Upper lobe of left lung (tissue), 6 donors: ENCODE measurements around the gene PRKCZ. TPM values are rescaled to one million over a fixed set of nuclear protein-coding genes. Genes with fewer than 3 reads are reported as not detected.

Experiments
- ATAC-seq, 2 donors: fragments of 200-7000 bp; cut with Tn5 transposase; one replicate each; pipeline ENCODE4 v1.9.1; 2022; ENCODE audit warnings: mild to moderate bottlenecking in 2 of 2, moderate library complexity in 2 of 2; ENCODE audit not compliant: low FRiP score in 2 of 2
- DNase-seq, 2 donors: peaks; one replicate each; pipeline ENCODE4 v3.0.0-alpha.2; 2019 to 2020
- H3K27ac ChIP-seq, 4 donors: fragments of 200-600 bp; sonication (generic); one replicate each; pipeline ENCODE4 v1.5.1; 2016 to 2019
- H3K27me3 ChIP-seq, 4 donors: fragments of 200-600 bp; sonication (generic); one replicate each; pipeline ENCODE4 v1.5.1; 2017 to 2019
- H3K36me3 ChIP-seq, 4 donors: fragments of 200-600 bp; sonication (generic); one replicate each; pipeline ENCODE4 v1.5.1; 2016 to 2019
- H3K4me1 ChIP-seq, 4 donors: fragments of 200-600 bp; sonication (generic); one replicate each; pipeline ENCODE4 v1.5.1; 2018 to 2019
- H3K4me3 ChIP-seq, 4 donors: fragments of 200-600 bp; sonication (generic); one replicate each; pipeline ENCODE4 v1.5.1; 2017 to 2019; ENCODE audit warnings: mild to moderate bottlenecking in 2 of 4, moderate library complexity in 1 of 4
- H3K9me3 ChIP-seq, 4 donors: fragments of 200-600 bp; sonication (generic); one replicate each; pipeline ENCODE4 v1.5.1; 2018 to 2019
- CTCF ChIP-seq, 6 experiments: fragments of 450-650 bp in 4 of 6; fragments of 200-600 bp in 2 of 6; sonication (generic) in 2 of 6; IDR thresholded peaks; one replicate each; pipeline ENCODE4 v1.5.1; 2016 to 2019; ENCODE audit warnings: antibody characterized with exemption in 6 of 6
- EP300 ChIP-seq, 4 donors: sonication (generic); formaldehyde crosslinking; IDR thresholded peaks; one replicate each; pipeline ENCODE4 v1.5.1; 2017; ENCODE audit warnings: antibody characterized with exemption in 4 of 4, control low read depth in 2 of 4
- POLR2A ChIP-seq, 4 donors: fragments of 450-650 bp; IDR thresholded peaks; one replicate each; pipeline ENCODE4 v1.5.1; 2016 to 2017; ENCODE audit warnings: antibody characterized with exemption in 4 of 4, mild to moderate bottlenecking in 2 of 4
- POLR2AphosphoS5 ChIP-seq, 2 donors: sonication (generic); formaldehyde crosslinking; IDR thresholded peaks; one replicate each; pipeline ENCODE4 v1.5.1; 2017; ENCODE audit warnings: antibody characterized with exemption in 2 of 2
- WGBS, 2 donors: methylation state at CpG; one replicate each; pipeline ENCODE4 v1.1.5; 2017 to 2018; 5-methylcytosine and 5-hydroxymethylcytosine counted together
- total RNA-seq, 6 donors: library from RNA; depleted of rRNA in 4 of 6; stranded (reverse); fragments of >200 nt in 4 of 6; gene quantifications; one replicate each; pipeline versions ENCODE4 v1.1.0 to v1.2.1, GENCODE V29; 2016 to 2021
- donor health status: DM: no; HTN: no; CAD: no; lungs with moderate emphysema.
- donor health status: DM: no; HTN: yes; CAD: no; lungs with severe emphysema.

The PRKCZ gene
- total RNA-seq, 6 donors from 2014 or later = 107 to 169 (median 138) TPM

- ATAC-seq (no peak), DNase-seq (peak in 1 of 2 donors; percentile 81)
These were observed 23.4 kb downstream of the PRKCZ start for GRCh38 chr1:2073382-2074230.

GRCh38 chr1:2074396-2074795 lies 24.2 kb downstream of the PRKCZ start:
- Histone ChIP-seq H3K4me1 (no peaks in the 10 kb centered on the region), H3K9me3 (peaks cover 11 to 24% (median 14%) of the 10 kb centered on the region in 4 donors), H3K4me3 (no peak overlapping the region), H3K27me3 (no peaks in the 10 kb centered on the region), H3K27ac (no peak overlapping the region), H3K36me3 (peaks cover 0 to 6% (median 3%) of the 10 kb centered on the region in 4 donors)
- WGBS, 2 donors = 66 to 86% methylated on average over 11 to 19 of the region's 19 CpGs
- ATAC-seq = no peak
- TF ChIP-seq CTCF (IDR thresholded peaks at IDR 0.05) (no peak), POLR2A (IDR thresholded peaks at IDR 0.05) (no peak)
- peak in 1 of 2 donors; percentile 40 for DNase-seq

More at GRCh38 chr1:2073382-2074230, 23.4 kb downstream of the PRKCZ start:
- Histone ChIP-seq H3K27me3 (no peaks in the 10 kb centered on the region), H3K4me3 (no peak overlapping the region), H3K4me1 (no peaks in the 10 kb centered on the region), H3K27ac (no peak overlapping the region), H3K9me3 (peaks cover 9 to 16% (median 13%) of the 10 kb centered on the region in 4 donors), H3K36me3 (peaks cover 0 to 11% (median 4%) of the 10 kb centered on the region in 4 donors)
- no peak for TF ChIP-seq CTCF (IDR thresholded peaks at IDR 0.05)
- TF ChIP-seq POLR2AphosphoS5 (IDR thresholded peaks at IDR 0.05) = no peak
- no peak for TF ChIP-seq EP300 (IDR thresholded peaks at IDR 0.05)
- no peak for TF ChIP-seq POLR2A (IDR thresholded peaks at IDR 0.05)
- 82 to 90% methylated on average over 36 to 58 of the region's 59 CpGs for WGBS, 2 donors

GRCh38 chr1:2074944-2075740 lies 24.9 kb downstream of the PRKCZ start:
- Histone ChIP-seq H3K27me3 (no peaks in the 10 kb centered on the region), H3K9me3 (peaks cover 11 to 25% (median 14%) of the 10 kb centered on the region in 4 donors), H3K27ac (no peak overlapping the region), H3K4me1 (no peaks in the 10 kb centered on the region), H3K36me3 (peaks cover 0 to 6% (median 3%) of the 10 kb centered on the region in 4 donors), H3K4me3 (no peak overlapping the region)
- no peak for TF ChIP-seq POLR2AphosphoS5 (IDR thresholded peaks at IDR 0.05)
- TF ChIP-seq EP300 (IDR thresholded peaks at IDR 0.05) = no peak
- TF ChIP-seq POLR2A (IDR thresholded peaks at IDR 0.05) = no peak
- no peak for TF ChIP-seq CTCF (IDR thresholded peaks at IDR 0.05)
- 79 to 83% methylated on average over 37 to 38 of the region's 38 CpGs for WGBS, 2 donors
- DNase-seq (peak in 1 of 2 donors; percentile 62), ATAC-seq (no peak)

GRCh38 chr1:2076826-2077225 lies 26.6 kb downstream of the PRKCZ start:
- TF ChIP-seq POLR2AphosphoS5 (IDR thresholded peaks at IDR 0.05) (no peak), POLR2A (IDR thresholded peaks at IDR 0.05) (no peak), CTCF (IDR thresholded peaks at IDR 0.05) (no peak), EP300 (IDR thresholded peaks at IDR 0.05) (no peak)
- Histone ChIP-seq H3K36me3 (peaks cover 0 to 6% (median 3%) of the 10 kb centered on the region in 4 donors), H3K4me3 (no peak overlapping the region), H3K9me3 (peaks cover 11 to 25% (median 14%) of the 10 kb centered on the region in 4 donors), H3K4me1 (no peaks in the 10 kb centered on the region), H3K27ac (no peak overlapping the region), H3K27me3 (no peaks in the 10 kb centered on the region)
- WGBS, 2 donors = 94 to 96% methylated on average over 17 to 21 of the region's 21 CpGs
- DNase-seq (peak in 1 of 2 donors; percentile 43), ATAC-seq (no peak)
